BLaER1 treated with 17β-estradiol and CSF1 and Interleukin-3, amounts not matched to agents 10 nM and 100 nM (cell line): ENCODE measurements around the gene GALNT16.
A peak's percentile ranks its signal among the peaks of the same experiment; 100 is the strongest.
"Not testable (repeated sequence)": the region's sequence is repeated elsewhere in the genome, so short reads cannot be mapped to it uniquely, and the experiment has no call there.

ENCODE experiments used
- H3K27ac ChIP-seq, 11 experiments: shearing (Covaris generic); formaldehyde crosslinking; 2 replicates each; pipeline ENCODE4 v1.8.1; 2022
- H3K27me3 ChIP-seq, 11 experiments: shearing (Covaris generic); formaldehyde crosslinking; 2 replicates each; pipeline ENCODE4 v1.8.1; 2022
- H3K36me3 ChIP-seq, 11 experiments: shearing (Covaris generic); formaldehyde crosslinking; 2 replicates each; pipeline ENCODE4 v1.8.1; 2022
- H3K4me1 ChIP-seq, 10 experiments: shearing (Covaris generic); formaldehyde crosslinking; 2 replicates each; pipeline ENCODE4 v1.8.1; 2022
- H3K4me2 ChIP-seq, 11 experiments: shearing (Covaris generic); formaldehyde crosslinking; 2 replicates each; pipeline ENCODE4 v1.8.1; 2022
- H3K4me3 ChIP-seq, 10 experiments: shearing (Covaris generic); formaldehyde crosslinking; 2 replicates each; pipeline ENCODE4 v1.8.1; 2022
- H3K9ac ChIP-seq, 11 experiments: shearing (Covaris generic); formaldehyde crosslinking; 2 replicates each; pipeline ENCODE4 v1.8.1; 2022
- H3K9me3 ChIP-seq, 11 experiments: shearing (Covaris generic); formaldehyde crosslinking; replicated peaks in 1 of 11; 2 replicates each; pipeline ENCODE4 v1.8.1; 2022
- H4K20me1 ChIP-seq, 11 experiments: shearing (Covaris generic); formaldehyde crosslinking; 2 replicates each; pipeline ENCODE4 v1.8.1; 2022
- Cebpa-rat ChIP-seq, 11 experiments: shearing (Covaris generic); IDR thresholded peaks; 2 replicates each; pipeline ENCODE4 v1.8.1; 2022

GALNT16 gene

GRCh38 chr14:69259527-69260189, at the start of gene GALNT16:
GALNT16 (plus strand) TSS chr14:69260158; CDS start chr14:69260291, 133 bp downstream.
- Histone ChIP-seq H3K9me3 (peaks cover 0 to 12% (median 0%) of the 10 kb centered on the region in 11 experiments; a peak in 3 of 22 replicates), H3K4me3 (peak within 1 kb of the TSS; percentile 38 to 66 (median 52)), H3K27me3 (peaks cover 58 to 75% (median 68%) of the 10 kb centered on the region in 11 experiments), H3K4me1 (peaks cover 0 to 14% (median 8%) of the 10 kb centered on the region in 10 experiments; a peak in 8 of 20 replicates), H3K27ac (no peak within 1 kb of the TSS), H3K9ac (no peak within 1 kb of the TSS), H3K36me3 (no peaks in the 10 kb centered on the region), H4K20me1 (peaks cover 0 to 15% (median 0%) of the 10 kb centered on the region in 11 experiments; a peak in 4 of 22 replicates), H3K4me2 (peak within 1 kb of the TSS; percentile 60 to 82 (median 74))
- TF ChIP-seq Cebpa-rat (IDR thresholded peaks at IDR 0.05) = no peak

DNA sequence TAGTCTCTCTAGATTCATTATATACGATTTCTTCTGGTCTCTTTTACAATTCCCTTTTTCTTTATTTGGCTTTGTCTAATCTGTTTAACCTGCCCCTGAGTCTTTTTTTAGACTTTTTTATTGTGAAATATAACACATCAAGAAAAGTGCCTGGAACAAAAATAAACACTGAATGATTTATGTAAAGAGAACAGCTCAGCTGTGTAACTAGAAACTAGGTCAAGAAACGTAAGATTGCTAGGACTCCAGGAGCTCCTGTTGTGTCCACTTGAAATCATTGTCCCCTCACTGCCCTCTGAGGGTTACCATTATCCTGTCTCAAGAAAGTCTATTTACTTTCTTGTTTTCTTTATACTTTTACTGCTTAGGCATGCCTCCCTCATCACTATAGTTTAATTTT, 45.6 kb upstream of the GALNT16 start:
- Histone ChIP-seq H3K4me1 (peaks cover 0 to 6% (median 0%) of the 10 kb centered on the region in 10 experiments; a peak in 2 of 20 replicates), H3K4me3 (no peak overlapping the region), H3K27me3 (no peaks in the 10 kb centered on the region), H4K20me1 (no peaks in the 10 kb centered on the region), H3K4me2 (no peak overlapping the region), H3K27ac (no peak overlapping the region), H3K9me3 (0 out of 22 replicates have a peak, but pooled peaks cover 0 to 5% (median 0%) of the 10 kb centered on the region in 11 experiments), H3K36me3 (no peaks in the 10 kb centered on the region), H3K9ac (no peak overlapping the region)
- TF ChIP-seq Cebpa-rat (IDR thresholded peaks at IDR 0.05) = no peak

- not testable (repeated sequence) for H3K9ac ChIP-seq, H4K20me1 ChIP-seq, H3K4me3 ChIP-seq, H3K27ac ChIP-seq, H3K9me3 ChIP-seq, H3K36me3 ChIP-seq, H3K27me3 ChIP-seq, H3K4me2 ChIP-seq, H3K4me1 ChIP-seq
These were observed 42.3 kb upstream of the GALNT16 start for GRCh38 chr14:69217663-69218062.

DNA sequence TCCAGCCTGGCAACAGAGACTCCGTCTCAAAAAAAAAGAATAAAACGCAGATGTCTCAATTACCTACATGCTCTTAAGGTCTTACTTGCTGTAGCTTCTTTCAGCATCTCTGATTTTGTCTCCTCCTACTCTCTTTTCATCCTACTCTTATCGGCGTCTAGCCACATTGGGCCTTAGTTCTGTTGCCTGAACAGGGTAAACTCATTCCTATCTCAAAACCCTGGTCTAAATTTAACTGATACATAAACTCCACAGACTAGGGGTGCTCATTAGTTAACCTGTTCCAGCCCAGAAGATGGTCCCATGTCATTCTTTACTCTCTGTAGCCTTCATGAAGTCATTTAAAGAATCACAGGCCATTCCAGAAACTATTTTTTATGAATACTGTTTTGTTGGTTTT, 35.0 kb upstream of the GALNT16 start:
- Histone ChIP-seq H3K27ac (no peak overlapping the region), H3K27me3 (no peaks in the 10 kb centered on the region), H3K9ac (no peak overlapping the region), H4K20me1 (no peaks in the 10 kb centered on the region), H3K9me3 (no peaks in the 10 kb centered on the region), H3K4me3 (no peak overlapping the region), H3K36me3 (no peaks in the 10 kb centered on the region), H3K4me1 (no peaks in the 10 kb centered on the region), H3K4me2 (no peak overlapping the region)
- no peak for TF ChIP-seq Cebpa-rat (IDR thresholded peaks at IDR 0.05)

GRCh38 chr14:69226178-69226577, 33.8 kb upstream of the GALNT16 start:
- Histone ChIP-seq H3K27me3 (no peaks in the 10 kb centered on the region), H3K4me2 (no peak overlapping the region), H3K9ac (no peak overlapping the region), H3K4me1 (no peaks in the 10 kb centered on the region), H3K4me3 (no peak overlapping the region), H3K36me3 (no peaks in the 10 kb centered on the region), H3K9me3 (no peaks in the 10 kb centered on the region), H4K20me1 (no peaks in the 10 kb centered on the region), H3K27ac (no peak overlapping the region)
- TF ChIP-seq Cebpa-rat (IDR thresholded peaks at IDR 0.05) = no peak

DNA sequence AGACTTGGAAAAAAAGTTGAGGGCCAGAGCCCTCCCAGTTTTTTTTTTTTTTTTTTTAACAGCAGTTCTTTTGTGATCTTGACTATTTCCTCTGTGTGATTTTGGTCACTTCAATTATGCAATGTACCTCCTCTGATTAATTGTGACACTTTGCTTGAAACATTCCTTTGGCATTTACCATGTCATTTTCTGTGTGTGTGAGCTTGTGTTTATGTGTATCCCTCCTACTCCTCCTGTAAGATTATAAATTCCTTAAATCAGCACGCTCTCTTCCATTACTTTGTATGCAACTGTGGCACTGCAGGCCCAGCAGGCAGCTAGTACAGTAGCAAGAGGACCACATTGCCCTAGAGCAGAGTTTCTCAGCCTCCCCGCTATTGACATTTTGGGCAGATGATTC, 33.2 kb upstream of the GALNT16 start:
- Histone ChIP-seq H3K4me2 (no peak overlapping the region), H3K4me3 (no peak overlapping the region), H3K4me1 (no peaks in the 10 kb centered on the region), H3K27me3 (no peaks in the 10 kb centered on the region), H3K36me3 (no peaks in the 10 kb centered on the region), H4K20me1 (no peaks in the 10 kb centered on the region), H3K27ac (no peak overlapping the region), H3K9ac (no peak overlapping the region), H3K9me3 (no peaks in the 10 kb centered on the region)
- no peak for TF ChIP-seq Cebpa-rat (IDR thresholded peaks at IDR 0.05)

- Histone ChIP-seq H3K9me3 (no peaks in the 10 kb centered on the region), H3K4me1 (no peaks in the 10 kb centered on the region), H3K27ac (no peak overlapping the region), H3K4me3 (no peak overlapping the region), H3K36me3 (no peaks in the 10 kb centered on the region), H3K9ac (no peak overlapping the region), H4K20me1 (no peaks in the 10 kb centered on the region), H3K4me2 (no peak overlapping the region), H3K27me3 (no peaks in the 10 kb centered on the region)
- TF ChIP-seq Cebpa-rat (IDR thresholded peaks at IDR 0.05) = no peak
These were observed 28.5 kb upstream of the GALNT16 start for GRCh38 chr14:69231486-69231885.

DNA sequence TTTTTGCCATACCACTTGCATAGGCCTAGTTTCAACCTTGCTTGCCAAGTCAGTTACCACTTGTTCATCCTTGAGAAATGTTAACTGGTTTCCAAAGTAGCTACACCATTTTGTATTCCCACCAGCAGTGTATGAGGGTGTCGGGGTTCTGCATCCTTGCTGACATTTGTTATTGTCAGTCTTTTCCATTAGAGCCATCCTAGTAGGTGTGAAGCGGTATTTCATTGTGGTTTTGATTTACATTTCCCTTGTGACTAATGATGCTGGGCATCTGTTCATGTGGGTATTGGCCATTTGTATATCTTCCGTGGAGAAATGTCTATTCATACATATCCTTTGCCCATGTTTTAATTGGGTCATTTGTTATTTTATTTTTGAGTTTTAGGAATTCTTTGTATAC, 27.6 kb upstream of the GALNT16 start:
- Histone ChIP-seq H3K27ac (no peak overlapping the region), H4K20me1 (no peaks in the 10 kb centered on the region), H3K4me1 (no peaks in the 10 kb centered on the region), H3K36me3 (no peaks in the 10 kb centered on the region; a peak in 1 of 22 replicates), H3K4me3 (no peak overlapping the region), H3K4me2 (no peak overlapping the region), H3K9ac (no peak overlapping the region), H3K27me3 (no peaks in the 10 kb centered on the region), H3K9me3 (no peaks in the 10 kb centered on the region)
- TF ChIP-seq Cebpa-rat (IDR thresholded peaks at IDR 0.05) = no peak

- Histone ChIP-seq H3K9ac (no peak overlapping the region), H3K9me3 (no peaks in the 10 kb centered on the region), H3K4me1 (no peaks in the 10 kb centered on the region), H3K4me3 (no peak overlapping the region), H4K20me1 (no peaks in the 10 kb centered on the region), H3K27ac (no peak overlapping the region), H3K27me3 (no peaks in the 10 kb centered on the region), H3K36me3 (no peaks in the 10 kb centered on the region; a peak in 1 of 22 replicates), H3K4me2 (no peak overlapping the region)
- TF ChIP-seq Cebpa-rat (IDR thresholded peaks at IDR 0.05) = no peak
These were observed 25.9 kb upstream of the GALNT16 start for GRCh38 chr14:69234106-69234505.

DNA sequence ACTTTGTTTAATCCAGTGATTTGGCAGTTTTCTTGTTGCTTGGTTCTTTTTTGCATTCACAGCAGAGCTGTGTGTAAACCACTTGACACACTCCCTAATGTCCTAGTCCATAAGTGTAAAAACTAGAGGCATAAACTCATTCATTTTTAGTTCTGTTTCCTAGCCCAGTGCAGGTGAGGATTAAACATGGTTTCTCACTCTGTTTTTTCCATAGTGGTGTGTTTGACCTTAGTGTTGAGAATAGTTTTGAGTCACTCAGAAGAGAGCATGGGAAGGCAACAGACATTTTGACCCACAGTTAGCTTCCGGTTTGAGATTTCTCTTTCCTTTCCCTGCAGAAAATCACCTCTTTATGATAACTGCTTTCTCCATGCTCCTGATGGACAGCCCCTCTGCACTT, 24.2 kb upstream of the GALNT16 start:
- Histone ChIP-seq H3K27me3 (no peaks in the 10 kb centered on the region), H3K4me3 (no peak overlapping the region)
- TF ChIP-seq Cebpa-rat (IDR thresholded peaks at IDR 0.05) = no peak

More for the DNA sequence above, 24.2 kb upstream of the GALNT16 start:
- H3K9me3 ChIP-seq = no peaks in the 10 kb centered on the region
- peaks cover 2 to 9% (median 7%) of the 10 kb centered on the region in 10 experiments; a peak in 19 of 20 replicates for H3K4me1 ChIP-seq
- no peak overlapping the region for H3K27ac ChIP-seq
- H3K9ac ChIP-seq = no peak overlapping the region
- no peaks in the 10 kb centered on the region for H4K20me1 ChIP-seq
- H3K4me2 ChIP-seq = no peak overlapping the region
- H3K36me3 ChIP-seq = no peaks in the 10 kb centered on the region; a peak in 1 of 22 replicates
